ENCODE results near the gene ABHD5.
A peak's percentile ranks its signal among the peaks of the same experiment; 100 is the strongest.

The ABHD5 gene

GRCh38 chr3:43686700-43687498 is 3.8 kb upstream of the ABHD5 start:
- H3K9ac ChIP-seq (ENCODE audit: low read depth, low read length): no peak overlapping the region
- no peaks in the 10 kb centered on the region for H3K27me3 ChIP-seq (ENCODE audit: control insufficient read depth, insufficient read depth, low read length)
- no peak overlapping the region for H3K4me2 ChIP-seq (ENCODE audit: low read length)
- no peaks in the 10 kb centered on the region for H3K9me3 ChIP-seq (replicated peaks; ENCODE audit: low read length)
- H3K4me3 ChIP-seq (ENCODE audit: low read length): no peak overlapping the region
- peaks cover 8% of the 10 kb centered on the region for H3K4me1 ChIP-seq (ENCODE audit: control insufficient read depth, insufficient read depth, low read length)
- H3K36me3 ChIP-seq (ENCODE audit: insufficient read depth, low read length): no peaks in the 10 kb centered on the region

- H3K4me3 ChIP-seq (ENCODE audit: low read length): no peak overlapping the region
- no peaks in the 10 kb centered on the region for H3K36me3 ChIP-seq (ENCODE audit: insufficient read depth, low read length)
- H3K4me1 ChIP-seq (ENCODE audit: control insufficient read depth, insufficient read depth, low read length): peaks cover 14% of the 10 kb centered on the region
- no peak overlapping the region for H3K4me2 ChIP-seq (ENCODE audit: low read length)
- H3K9me3 ChIP-seq (replicated peaks; ENCODE audit: low read length): no peaks in the 10 kb centered on the region
- no peak overlapping the region for H3K9ac ChIP-seq (ENCODE audit: low read depth, low read length)
- no peaks in the 10 kb centered on the region for H3K27me3 ChIP-seq (ENCODE audit: control insufficient read depth, insufficient read depth, low read length)
Measured at GRCh38 chr3:43687499-43687811, 3.3 kb upstream of the ABHD5 start.

- no peak overlapping the region for H3K4me3 ChIP-seq (ENCODE audit: low read length)
- H3K27me3 ChIP-seq (ENCODE audit: control insufficient read depth, insufficient read depth, low read length): no peaks in the 10 kb centered on the region
- no peak overlapping the region for H3K9ac ChIP-seq (ENCODE audit: low read depth, low read length)
- H3K4me1 ChIP-seq (ENCODE audit: control insufficient read depth, insufficient read depth, low read length): peaks cover 22% of the 10 kb centered on the region
- H3K36me3 ChIP-seq (ENCODE audit: insufficient read depth, low read length): no peaks in the 10 kb centered on the region
- no peaks in the 10 kb centered on the region for H3K9me3 ChIP-seq (replicated peaks; ENCODE audit: low read length)
- H3K4me2 ChIP-seq (ENCODE audit: low read length): no peak overlapping the region
Measured at GRCh38 chr3:43688245-43688650, 2.5 kb upstream of the ABHD5 start.

- Histone ChIP-seq H3K9me3 (replicated peaks; ENCODE audit: low read length) (no peaks in the 10 kb centered on the region), H3K4me1 (ENCODE audit: control insufficient read depth, insufficient read depth, low read length) (peaks cover 29% of the 10 kb centered on the region), H3K4me3 (ENCODE audit: low read length) (no peak overlapping the region), H3K27me3 (ENCODE audit: control insufficient read depth, insufficient read depth, low read length) (no peaks in the 10 kb centered on the region), H3K9ac (ENCODE audit: low read depth, low read length) (no peak overlapping the region), H3K4me2 (ENCODE audit: low read length) (no peak overlapping the region), H3K36me3 (ENCODE audit: insufficient read depth, low read length) (no peaks in the 10 kb centered on the region)
Measured at GRCh38 chr3:43689166-43689565, 1.6 kb upstream of the ABHD5 start.

- Histone ChIP-seq H3K4me2 (ENCODE audit: low read length) (peak overlapping the region; percentile 99), H3K4me1 (ENCODE audit: control insufficient read depth, insufficient read depth, low read length) (peaks cover 29% of the 10 kb centered on the region), H3K9ac (ENCODE audit: low read depth, low read length) (peak overlapping the region; percentile 89), H3K27me3 (ENCODE audit: control insufficient read depth, insufficient read depth, low read length) (no peaks in the 10 kb centered on the region), H3K9me3 (replicated peaks; ENCODE audit: low read length) (no peaks in the 10 kb centered on the region), H3K36me3 (ENCODE audit: insufficient read depth, low read length) (no peaks in the 10 kb centered on the region), H3K4me3 (ENCODE audit: low read length) (peak overlapping the region; percentile 96)
Measured at GRCh38 chr3:43689766-43690399, 855 bp upstream of the ABHD5 start.

- Histone ChIP-seq H3K36me3 (ENCODE audit: insufficient read depth, low read length) (no peaks in the 10 kb centered on the region), H3K4me3 (ENCODE audit: low read length) (peak overlapping the region; percentile 96), H3K27me3 (ENCODE audit: control insufficient read depth, insufficient read depth, low read length) (no peaks in the 10 kb centered on the region), H3K4me2 (ENCODE audit: low read length) (peak overlapping the region; percentile 99), H3K9me3 (replicated peaks; ENCODE audit: low read length) (no peaks in the 10 kb centered on the region), H3K9ac (ENCODE audit: low read depth, low read length) (peak overlapping the region; percentile 89), H3K4me1 (ENCODE audit: control insufficient read depth, insufficient read depth, low read length) (peaks cover 38% of the 10 kb centered on the region)
Measured at GRCh38 chr3:43691120-43691995, 620 bp downstream of the ABHD5 start.

- H3K9ac ChIP-seq (ENCODE audit: low read depth, low read length): peak overlapping the region; percentile 89
- H3K27me3 ChIP-seq (ENCODE audit: control insufficient read depth, insufficient read depth, low read length): no peaks in the 10 kb centered on the region
- H3K9me3 ChIP-seq (replicated peaks; ENCODE audit: low read length): no peaks in the 10 kb centered on the region
- no peaks in the 10 kb centered on the region for H3K36me3 ChIP-seq (ENCODE audit: insufficient read depth, low read length)
- peaks cover 40% of the 10 kb centered on the region for H3K4me1 ChIP-seq (ENCODE audit: control insufficient read depth, insufficient read depth, low read length)
- H3K4me2 ChIP-seq (ENCODE audit: low read length): peak overlapping the region; percentile 99
- H3K4me3 ChIP-seq (ENCODE audit: low read length): peak overlapping the region; percentile 96
Measured at GRCh38 chr3:43692085-43692855, 1.5 kb downstream of the ABHD5 start.

GRCh38 chr3:43692971-43693370 is 2.2 kb downstream of the ABHD5 start:
- no peak overlapping the region for H3K9ac ChIP-seq (ENCODE audit: low read depth, low read length)
- H3K4me1 ChIP-seq (ENCODE audit: control insufficient read depth, insufficient read depth, low read length): peaks cover 40% of the 10 kb centered on the region
- peak overlapping the region; percentile 96 for H3K4me3 ChIP-seq (ENCODE audit: low read length)
- no peaks in the 10 kb centered on the region for H3K9me3 ChIP-seq (replicated peaks; ENCODE audit: low read length)
- no peaks in the 10 kb centered on the region for H3K27me3 ChIP-seq (ENCODE audit: control insufficient read depth, insufficient read depth, low read length)
- H3K36me3 ChIP-seq (ENCODE audit: insufficient read depth, low read length): no peaks in the 10 kb centered on the region
- peak overlapping the region; percentile 99 for H3K4me2 ChIP-seq (ENCODE audit: low read length)

- Histone ChIP-seq H3K4me1 (ENCODE audit: control insufficient read depth, insufficient read depth, low read length) (peaks cover 40% of the 10 kb centered on the region), H3K4me3 (ENCODE audit: low read length) (no peak overlapping the region), H3K9ac (ENCODE audit: low read depth, low read length) (no peak overlapping the region)
Measured at GRCh38 chr3:43693594-43693993, 2.9 kb downstream of the ABHD5 start.

GRCh38 chr3:43695443-43695842 is 4.7 kb downstream of the ABHD5 start:
- no peaks in the 10 kb centered on the region for H3K36me3 ChIP-seq (ENCODE audit: insufficient read depth, low read length)
- no peak overlapping the region for H3K4me3 ChIP-seq (ENCODE audit: low read length)
- no peak overlapping the region for H3K9ac ChIP-seq (ENCODE audit: low read depth, low read length)
- peaks cover 36% of the 10 kb centered on the region for H3K4me1 ChIP-seq (ENCODE audit: control insufficient read depth, insufficient read depth, low read length)
- no peaks in the 10 kb centered on the region for H3K27me3 ChIP-seq (ENCODE audit: control insufficient read depth, insufficient read depth, low read length)
- no peaks in the 10 kb centered on the region for H3K9me3 ChIP-seq (replicated peaks; ENCODE audit: low read length)
- H3K4me2 ChIP-seq (ENCODE audit: low read length): no peak overlapping the region

More at GRCh38 chr3:43693594-43693993, 2.9 kb downstream of the ABHD5 start:
- Histone ChIP-seq H3K36me3 (ENCODE audit: insufficient read depth, low read length) (no peaks in the 10 kb centered on the region), H3K4me2 (ENCODE audit: low read length) (peak overlapping the region; percentile 99), H3K27me3 (ENCODE audit: control insufficient read depth, insufficient read depth, low read length) (no peaks in the 10 kb centered on the region), H3K9me3 (replicated peaks; ENCODE audit: low read length) (no peaks in the 10 kb centered on the region)

GRCh38 chr3:43695863-43696262 is 5.1 kb downstream of the ABHD5 start:
- no peak overlapping the region for H3K4me2 ChIP-seq (ENCODE audit: low read length)
- no peaks in the 10 kb centered on the region for H3K36me3 ChIP-seq (ENCODE audit: insufficient read depth, low read length)
- H3K27me3 ChIP-seq (ENCODE audit: control insufficient read depth, insufficient read depth, low read length): no peaks in the 10 kb centered on the region
- H3K4me1 ChIP-seq (ENCODE audit: control insufficient read depth, insufficient read depth, low read length): peaks cover 34% of the 10 kb centered on the region
- H3K9ac ChIP-seq (ENCODE audit: low read depth, low read length): no peak overlapping the region
- H3K9me3 ChIP-seq (replicated peaks; ENCODE audit: low read length): no peaks in the 10 kb centered on the region
- H3K4me3 ChIP-seq (ENCODE audit: low read length): no peak overlapping the region
